GM19193 (cell line): ENCODE measurements around the gene IL11.

ENCODE experiments used
- POLR2A ChIP-seq: IDR thresholded peaks from 4 replicates; pipeline ENCODE4 v1.6.1; 2011; ENCODE audit not compliant: insufficient read depth, insufficient read length; ENCODE audit errors: extremely low read depth

Gene IL11

DNA sequence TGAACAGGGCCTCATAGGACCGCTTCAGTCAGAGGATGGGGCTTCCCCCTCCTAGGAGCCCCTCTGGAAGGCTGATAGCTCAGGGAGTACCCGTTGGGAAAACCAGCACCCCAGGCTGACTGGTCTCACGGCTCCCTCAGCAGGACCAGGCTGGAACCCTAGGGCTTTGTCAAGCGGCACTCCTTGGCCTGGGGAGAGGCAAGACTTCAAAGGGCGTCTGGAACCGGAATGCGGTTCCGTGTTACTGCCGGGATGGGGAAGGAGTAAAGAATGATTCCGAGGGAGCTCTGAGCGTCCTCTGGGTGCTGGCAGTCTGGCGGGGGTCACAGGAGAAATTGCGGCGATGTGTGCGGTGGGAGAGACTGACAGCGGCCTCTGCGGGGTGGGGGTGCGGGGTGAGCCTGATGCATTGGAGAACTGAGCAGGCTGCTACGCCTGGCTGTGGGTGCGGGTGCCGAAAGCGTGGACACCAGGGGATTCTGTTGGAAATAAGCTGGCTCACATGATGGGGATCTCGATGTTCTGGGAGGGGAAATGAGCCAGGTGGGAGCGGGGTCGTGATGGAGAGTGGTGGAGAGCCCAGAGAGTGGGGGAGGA lies 17.6 kb downstream of the IL11 start:
- TF ChIP-seq POLR2A = no peak

DNA sequence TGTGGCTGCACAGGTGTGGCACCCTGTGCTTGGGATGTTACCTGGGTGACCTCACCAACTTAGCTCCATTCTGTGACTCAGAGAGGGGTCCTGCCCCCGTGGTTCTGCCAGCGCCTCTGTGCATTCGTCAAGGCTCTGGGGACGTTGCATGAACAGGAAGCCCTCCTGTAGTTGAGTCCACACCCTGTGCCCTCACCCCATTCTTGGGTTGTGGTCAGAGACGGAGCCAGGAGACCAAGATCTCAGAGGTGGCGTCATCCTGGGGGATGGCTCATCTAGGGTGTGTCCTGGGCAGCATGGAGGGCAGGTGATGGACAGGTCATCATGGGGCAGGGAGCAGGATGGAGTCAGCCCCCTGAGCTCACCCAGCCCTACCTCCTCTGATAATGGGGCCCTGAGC lies 18.2 kb downstream of the IL11 start:
- no peak for TF ChIP-seq POLR2A

DNA sequence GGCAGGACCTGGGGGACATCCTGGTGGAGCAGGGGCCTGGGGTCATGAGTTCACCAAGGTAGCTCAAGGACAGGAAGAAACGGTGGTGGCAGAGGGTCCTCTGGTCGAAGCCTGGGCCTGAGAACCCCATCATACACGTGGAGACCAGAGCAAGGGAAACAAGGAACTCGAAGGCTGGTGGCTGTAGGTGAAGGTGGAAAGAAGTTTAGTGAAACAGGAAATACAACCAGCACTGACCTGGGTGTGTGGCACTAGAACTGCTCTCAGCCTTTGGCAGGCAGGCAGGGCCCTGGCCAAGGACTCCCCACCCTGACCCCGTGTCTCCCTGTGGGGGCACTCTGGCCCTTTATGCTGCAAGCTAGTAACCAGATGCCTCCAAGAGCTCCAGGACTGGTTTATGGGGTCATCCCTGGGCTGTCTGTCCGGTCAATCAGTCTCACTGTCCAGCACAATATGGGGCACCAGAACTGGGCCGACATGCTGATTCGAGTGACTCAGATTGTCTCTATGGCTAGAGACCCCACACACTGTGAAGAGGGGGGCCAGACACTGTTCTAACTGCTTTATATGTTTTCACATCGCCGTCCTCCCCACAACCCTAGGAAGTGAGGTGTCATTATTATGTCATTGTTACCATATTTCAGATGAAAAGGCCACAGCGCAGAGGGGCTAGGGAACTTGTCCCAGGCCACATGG lies 19.5 kb downstream of the IL11 start:
- no peak for TF ChIP-seq POLR2A

DNA sequence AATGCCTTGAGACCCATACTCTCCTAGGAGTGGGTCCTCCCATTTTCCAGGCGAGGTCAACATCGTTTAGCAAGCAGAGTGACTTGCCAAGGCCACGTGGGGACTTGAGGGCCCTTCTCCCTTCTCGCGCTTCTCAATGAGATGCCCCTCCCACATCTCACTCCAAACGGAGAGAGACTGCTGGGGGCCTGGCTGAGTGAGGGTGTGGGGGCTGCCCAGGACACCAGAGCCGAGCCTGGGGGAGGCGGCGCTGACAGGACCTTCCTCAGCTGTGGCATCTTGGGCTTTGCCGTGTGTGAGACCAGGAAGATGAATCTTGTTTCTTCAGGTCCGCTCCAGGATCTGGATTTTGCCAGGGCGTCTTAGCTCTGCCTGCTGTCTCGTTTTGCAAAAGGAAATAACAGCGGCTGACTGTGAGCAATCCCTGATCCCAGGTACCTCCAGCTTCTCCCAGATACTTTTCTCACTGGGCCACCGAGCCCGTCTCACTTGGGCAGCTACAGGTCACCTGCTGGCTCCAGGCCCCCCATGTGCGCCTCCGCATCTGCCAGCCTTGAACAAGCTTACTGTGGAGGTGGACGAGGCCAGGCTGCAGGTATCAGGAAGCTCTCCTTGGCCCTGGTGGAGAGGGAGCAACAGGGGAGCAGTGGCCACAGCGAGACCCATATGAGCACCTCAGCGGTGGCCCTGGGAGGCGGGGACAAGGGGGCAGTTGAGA lies 21.8 kb downstream of the IL11 start:
- TF ChIP-seq POLR2A = no peak

DNA sequence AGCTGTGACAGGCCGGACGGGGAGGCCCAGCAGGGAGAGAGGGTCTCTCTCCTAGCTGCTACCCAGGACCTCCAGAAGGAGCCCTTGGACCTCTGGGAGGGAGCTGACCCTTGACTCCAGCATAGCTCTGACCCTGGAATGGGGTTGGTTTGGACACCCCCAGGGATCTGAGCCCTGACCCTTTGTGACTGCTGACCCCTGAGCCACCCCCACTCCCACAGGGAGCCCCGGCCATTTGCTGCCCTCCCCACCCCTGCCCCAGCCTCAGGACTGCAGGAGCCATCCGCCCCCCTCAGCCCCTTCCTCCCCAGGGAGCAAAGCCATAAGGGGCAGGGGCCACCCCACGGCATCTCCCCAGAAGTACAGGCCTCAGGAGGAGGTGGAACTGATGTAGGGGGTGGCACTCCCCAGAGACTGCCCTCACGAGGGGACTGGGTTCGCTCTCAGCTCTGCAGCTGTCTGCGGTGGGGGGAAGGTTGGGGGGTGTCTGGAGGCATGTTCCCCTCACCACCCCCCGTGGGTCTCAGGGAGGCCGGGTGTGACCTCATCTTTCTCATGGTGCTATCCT lies 22.7 kb downstream of the IL11 start:
- no peak for TF ChIP-seq POLR2A

DNA sequence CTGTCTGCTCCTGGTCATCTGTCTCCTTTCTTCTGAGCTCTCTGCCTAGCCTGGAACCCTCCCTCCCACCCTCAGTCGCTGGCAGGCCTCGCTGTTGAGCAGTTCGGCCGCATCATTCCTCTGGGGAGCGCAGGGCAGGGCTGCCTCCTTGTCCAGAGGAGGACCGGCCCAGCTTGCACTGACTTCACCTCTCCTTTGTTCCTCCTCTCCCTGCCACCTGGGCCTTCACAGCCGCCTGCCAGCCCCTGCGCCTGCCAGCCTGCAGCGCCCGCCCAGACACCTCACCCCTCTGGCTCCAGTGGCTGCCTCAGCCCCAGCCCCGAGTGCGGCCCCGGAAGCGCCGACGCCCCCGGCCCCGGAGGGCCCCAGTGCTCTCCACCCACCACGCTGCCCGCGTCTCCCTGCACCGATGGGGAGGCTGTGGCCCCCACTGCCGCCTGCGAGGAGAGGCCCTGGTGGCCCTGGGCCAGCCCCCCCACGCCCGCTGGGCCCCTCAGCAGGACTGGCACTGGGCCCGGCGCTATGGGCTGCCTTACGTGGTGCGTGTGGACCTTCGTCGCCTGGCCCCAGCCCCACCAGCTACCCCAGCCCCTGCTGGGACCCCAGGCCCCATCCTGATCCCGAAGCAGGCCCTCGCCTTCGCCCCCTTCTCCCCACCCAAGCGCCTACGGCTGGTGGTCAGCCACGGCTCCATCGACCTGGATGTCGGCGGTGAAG lies 23.4 kb downstream of the IL11 start:
- no peak for TF ChIP-seq POLR2A

DNA sequence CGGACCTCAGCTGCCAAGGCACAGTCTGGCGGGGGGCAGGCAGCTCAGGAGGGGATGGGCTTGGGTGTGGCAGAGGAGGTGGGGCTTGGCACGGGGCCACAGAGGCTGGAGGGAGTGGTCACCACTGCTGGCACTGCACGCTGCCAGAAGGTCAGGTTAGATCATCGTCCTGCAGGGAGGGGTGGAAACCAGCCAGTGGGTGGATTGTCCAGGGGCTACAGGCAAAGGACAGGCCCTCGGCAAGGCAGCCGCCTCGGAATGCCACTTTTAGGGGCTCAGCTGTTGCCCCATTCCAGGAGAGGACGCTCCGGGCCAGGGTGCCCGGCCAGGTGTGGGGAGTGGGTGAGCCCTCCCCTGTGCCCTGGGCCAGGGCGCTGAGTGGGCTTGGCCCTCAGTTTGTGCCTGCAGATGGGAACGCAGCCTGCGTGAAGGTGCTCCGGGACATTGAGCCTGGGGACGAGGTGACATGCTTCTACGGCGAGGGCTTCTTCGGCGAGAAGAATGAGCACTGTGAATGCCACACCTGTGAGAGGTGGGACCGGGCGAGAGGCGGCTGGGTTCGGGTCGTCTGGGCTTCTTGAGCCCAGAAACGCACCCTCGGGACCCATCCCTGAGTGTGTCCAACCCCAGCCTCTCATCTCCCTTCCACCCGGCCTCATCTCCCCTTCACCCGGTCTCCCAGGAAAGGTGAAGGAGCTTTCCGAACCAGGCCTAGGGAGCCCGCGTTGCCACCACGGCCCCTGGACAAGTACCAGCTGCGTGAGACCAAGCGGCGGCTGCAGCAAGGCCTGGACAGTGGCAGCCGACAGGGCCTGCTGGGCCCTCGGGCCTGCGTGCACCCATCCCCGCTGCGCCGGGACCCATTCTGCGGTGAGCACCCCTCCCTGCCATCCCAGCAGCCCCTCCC lies 24.2 kb downstream of the IL11 start:
- no peak for TF ChIP-seq POLR2A

DNA sequence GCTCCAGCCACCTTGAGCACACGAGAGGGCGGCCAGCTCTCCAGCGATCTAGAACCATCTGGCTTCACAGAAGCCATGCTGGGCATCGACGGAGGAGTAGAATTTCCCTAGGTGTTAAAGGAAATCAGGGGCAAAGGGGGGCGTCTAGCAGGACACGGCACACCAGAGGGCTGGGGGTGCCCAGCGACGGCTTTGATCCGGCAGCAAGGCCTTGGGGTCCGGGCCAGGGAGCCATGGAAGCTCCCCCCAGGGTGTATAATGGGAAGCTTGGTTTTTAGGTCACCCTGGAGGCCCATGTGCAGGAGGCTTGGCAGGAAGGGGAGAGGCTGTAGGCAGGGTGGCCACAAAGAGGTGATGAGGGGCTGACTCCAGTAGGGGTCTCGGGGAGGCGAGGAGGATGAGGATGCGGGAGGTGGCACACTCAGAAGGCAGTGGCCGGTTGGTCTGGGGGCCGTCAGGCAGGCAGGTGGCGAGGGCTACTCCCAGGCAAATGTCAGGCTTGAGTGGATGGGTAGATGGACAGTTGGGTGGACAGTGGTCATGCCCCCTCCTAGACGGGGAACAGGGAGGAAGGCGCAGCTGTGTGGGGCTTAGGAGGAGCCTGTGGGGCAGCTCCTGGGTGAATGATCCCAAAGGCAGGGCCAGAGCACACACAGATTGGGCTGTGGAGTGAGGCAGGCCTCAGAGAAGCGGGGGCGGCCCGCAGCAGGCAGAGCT lies 25.0 kb downstream of the IL11 start:
- TF ChIP-seq POLR2A = no peak

DNA sequence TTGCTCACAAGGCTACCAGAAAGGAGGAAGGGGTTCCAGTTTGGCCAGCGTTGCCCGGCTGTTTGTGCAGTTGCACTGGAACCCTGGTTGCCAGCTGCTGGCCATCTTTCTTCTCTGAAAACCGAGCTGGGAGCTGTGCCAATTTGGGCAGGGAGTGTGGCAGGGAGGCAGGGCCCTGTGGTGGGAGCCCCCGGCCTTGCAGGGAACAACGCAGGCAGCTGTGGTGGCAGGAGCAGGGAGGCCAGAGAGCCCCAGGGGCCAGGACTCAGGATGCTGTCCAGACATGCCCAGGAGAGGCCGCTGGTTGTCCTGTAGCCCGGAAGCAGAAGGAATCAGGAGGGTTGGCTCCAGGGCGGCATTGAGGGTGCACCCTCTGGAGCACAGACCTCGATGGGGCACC lies 25.8 kb downstream of the IL11 start:
- TF ChIP-seq POLR2A = no peak

DNA sequence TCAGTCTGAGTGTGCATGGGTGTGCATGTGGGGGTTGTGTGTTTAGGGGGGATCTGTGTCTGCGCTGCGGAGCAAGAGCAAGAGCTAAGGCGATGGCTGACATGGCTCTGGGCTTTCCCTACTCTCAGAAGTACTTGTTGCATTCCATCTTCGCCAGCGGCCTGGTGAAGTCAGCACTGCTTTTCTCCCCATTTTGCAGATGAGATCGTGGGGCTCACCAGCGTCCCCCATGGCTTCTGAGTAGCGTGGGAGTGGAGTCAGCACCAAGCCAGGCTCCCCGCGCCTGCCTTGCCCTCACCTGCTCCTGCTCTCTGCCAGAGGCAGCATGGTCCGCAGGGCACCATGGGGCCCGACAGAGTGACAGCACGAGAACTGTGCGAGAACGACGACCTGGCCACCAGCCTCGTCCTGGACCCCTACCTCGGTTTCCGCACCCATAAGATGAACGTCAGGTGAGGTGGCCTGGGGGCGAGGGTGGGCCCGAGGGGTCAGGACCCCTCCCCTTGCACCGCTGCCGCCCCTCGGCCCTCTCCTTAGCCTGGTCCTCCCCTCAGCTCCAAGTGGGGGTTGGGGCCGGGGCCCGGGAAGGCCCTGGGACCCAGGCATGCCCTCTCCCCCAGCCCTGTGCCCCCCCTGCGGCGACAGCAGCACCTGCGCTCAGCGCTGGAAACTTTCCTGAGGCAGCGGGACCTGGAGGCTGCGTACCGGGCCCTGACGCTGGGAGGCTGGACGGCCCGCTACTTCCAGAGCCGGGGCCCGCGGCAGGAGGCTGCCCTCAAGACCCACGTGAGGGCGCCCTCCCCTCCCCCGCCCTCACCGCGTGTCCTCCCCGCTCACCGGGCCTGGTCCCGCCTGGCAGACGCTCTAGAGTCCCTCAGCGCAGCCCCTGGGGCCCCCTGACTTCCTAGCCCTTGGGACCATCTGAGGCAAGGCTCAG lies 28.4 kb downstream of the IL11 start:
- TF ChIP-seq POLR2A = no peak

DNA sequence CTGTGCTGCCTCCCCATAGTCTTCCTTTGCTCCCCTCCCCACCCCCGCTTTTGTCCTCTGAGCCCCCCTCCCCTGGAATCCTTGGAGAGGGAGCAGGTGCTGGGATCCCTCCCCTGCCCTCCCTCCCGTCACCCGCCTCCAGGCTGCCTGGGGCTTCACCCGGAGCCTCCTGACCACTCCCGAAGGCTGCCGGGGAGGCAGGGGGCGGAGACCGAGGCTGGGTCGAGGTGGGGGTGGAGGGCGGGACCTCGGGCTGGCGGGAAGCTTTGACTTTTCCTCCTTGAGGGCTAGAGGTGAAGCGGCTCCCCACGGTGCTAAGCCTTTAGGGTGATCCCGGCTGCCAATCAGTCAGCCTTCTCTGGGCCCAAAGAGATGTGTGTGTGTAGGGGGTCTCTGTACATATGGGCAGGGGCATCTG lies 29.1 kb downstream of the IL11 start:
- no peak for TF ChIP-seq POLR2A

DNA sequence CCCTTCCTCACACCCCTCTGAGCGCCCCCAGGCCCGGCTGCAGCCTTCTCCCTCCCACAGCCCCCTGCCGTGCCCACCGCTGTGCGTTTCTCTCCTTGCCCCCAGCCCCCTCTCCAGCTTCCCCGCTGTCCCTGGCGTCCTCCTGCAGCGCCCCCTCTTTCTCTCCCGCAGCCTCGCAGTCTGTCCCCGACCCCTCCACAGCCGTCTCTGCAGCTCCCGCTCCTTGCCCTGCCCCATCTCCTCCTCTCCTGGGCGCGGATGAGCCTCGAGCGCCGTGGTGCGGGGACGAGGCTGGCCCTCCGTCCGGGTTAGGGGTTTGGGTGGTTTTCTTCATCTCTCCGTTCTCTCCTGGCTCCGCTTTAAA lies 29.5 kb downstream of the IL11 start:
- no peak for TF ChIP-seq POLR2A
